Upper lobe of right lung (tissue), 1 donor: ENCODE results near the gene HECTD4. TPM values are rescaled to one million over a fixed set of nuclear protein-coding genes. Genes with fewer than 3 reads are reported as not detected.
"Not testable (repeated sequence)": the region's sequence is repeated elsewhere in the genome, so short reads cannot be mapped to it uniquely, and the experiment has no call there.

ENCODE experiments used
- ATAC-seq: fragments of 200-7000 bp; cut with Tn5 transposase; one replicate; pipeline ENCODE4 v1.9.1; 2020; ENCODE audit warnings: mild to moderate bottlenecking, moderate library complexity
- DNase-seq: peaks from one replicate; pipeline ENCODE4 v3.0.0-alpha.2; 2020
- H3K27ac ChIP-seq: fragments of 200-600 bp; one replicate; pipeline ENCODE4 v1.8.0; 2022
- H3K27me3 ChIP-seq: fragments of 200-600 bp; one replicate; pipeline ENCODE4 v1.8.0; 2022; ENCODE audit warnings: mild to moderate bottlenecking
- H3K36me3 ChIP-seq: fragments of 200-600 bp; one replicate; pipeline ENCODE4 v1.8.0; 2022
- H3K4me1 ChIP-seq: fragments of 200-600 bp; one replicate; pipeline ENCODE4 v1.8.0; 2022
- H3K4me3 ChIP-seq: fragments of 200-600 bp; one replicate; pipeline ENCODE4 v1.8.0; 2022; ENCODE audit warnings: mild to moderate bottlenecking
- H3K9me3 ChIP-seq: fragments of 200-600 bp; one replicate; pipeline ENCODE4 v1.8.0; 2022
- intact Hi-C: fragments of 100-400 bp; cut with DNase I; formaldehyde crosslinking; loops from one replicate; pipeline ENCODE4 v1.11.0; 2022
- total RNA-seq: library from RNA; stranded (reverse); fragmentation: NEBNext Ultra II Directional; extraction: Animal tissue kit (Norgen Biotek cat#: 25700); gene quantifications from one replicate; pipeline ENCODE4 v1.2.1, GENCODE V29; 2021
- TF ChIP-seq, protein P1 (sequence below): fragments of 200-600 bp; IDR thresholded peaks from one replicate; pipeline ENCODE4 v1.8.0; 2022; ENCODE audit warnings: antibody characterized with exemption
- donor health status: DM: no; HTN: yes; CAD: no; lungs with severe emphysema.

The HECTD4 gene
- total RNA-seq, 1 donor from 2014 or later: 54.7 TPM

DNA sequence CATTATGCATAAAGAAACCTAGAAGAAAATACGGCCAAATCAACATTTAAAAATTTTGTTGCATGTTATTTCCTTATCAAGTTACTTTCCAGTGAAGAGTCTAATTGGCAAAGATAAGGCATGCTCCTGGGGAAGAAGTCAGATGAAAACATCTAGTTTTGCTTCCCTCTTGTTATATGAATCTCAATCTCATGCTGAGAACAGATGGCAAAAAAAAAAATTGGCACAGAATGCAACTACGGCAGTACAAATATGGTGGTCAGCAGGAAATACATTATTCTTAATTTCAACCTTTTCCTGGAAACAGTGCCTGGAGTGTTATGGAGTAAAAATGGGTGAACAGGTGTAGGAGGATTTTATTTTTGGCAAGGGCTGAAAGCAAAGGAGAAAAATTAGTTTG, 32.8 kb downstream of the HECTD4 start:
- no peak for DNase-seq
- ATAC-seq: no peak
- intact Hi-C loops: no loop called here
- Histone ChIP-seq H3K27me3 (no peaks in the 10 kb centered on the region), H3K27ac (no peak overlapping the region), H3K36me3 (no peaks in the 10 kb centered on the region), H3K9me3 (no peaks in the 10 kb centered on the region), H3K4me1 (no peaks in the 10 kb centered on the region), H3K4me3 (no peak overlapping the region)
- TF ChIP-seq, protein P1, sequence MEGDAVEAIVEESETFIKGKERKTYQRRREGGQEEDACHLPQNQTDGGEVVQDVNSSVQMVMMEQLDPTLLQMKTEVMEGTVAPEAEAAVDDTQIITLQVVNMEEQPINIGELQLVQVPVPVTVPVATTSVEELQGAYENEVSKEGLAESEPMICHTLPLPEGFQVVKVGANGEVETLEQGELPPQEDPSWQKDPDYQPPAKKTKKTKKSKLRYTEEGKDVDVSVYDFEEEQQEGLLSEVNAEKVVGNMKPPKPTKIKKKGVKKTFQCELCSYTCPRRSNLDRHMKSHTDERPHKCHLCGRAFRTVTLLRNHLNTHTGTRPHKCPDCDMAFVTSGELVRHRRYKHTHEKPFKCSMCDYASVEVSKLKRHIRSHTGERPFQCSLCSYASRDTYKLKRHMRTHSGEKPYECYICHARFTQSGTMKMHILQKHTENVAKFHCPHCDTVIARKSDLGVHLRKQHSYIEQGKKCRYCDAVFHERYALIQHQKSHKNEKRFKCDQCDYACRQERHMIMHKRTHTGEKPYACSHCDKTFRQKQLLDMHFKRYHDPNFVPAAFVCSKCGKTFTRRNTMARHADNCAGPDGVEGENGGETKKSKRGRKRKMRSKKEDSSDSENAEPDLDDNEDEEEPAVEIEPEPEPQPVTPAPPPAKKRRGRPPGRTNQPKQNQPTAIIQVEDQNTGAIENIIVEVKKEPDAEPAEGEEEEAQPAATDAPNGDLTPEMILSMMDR: no peak

DNA sequence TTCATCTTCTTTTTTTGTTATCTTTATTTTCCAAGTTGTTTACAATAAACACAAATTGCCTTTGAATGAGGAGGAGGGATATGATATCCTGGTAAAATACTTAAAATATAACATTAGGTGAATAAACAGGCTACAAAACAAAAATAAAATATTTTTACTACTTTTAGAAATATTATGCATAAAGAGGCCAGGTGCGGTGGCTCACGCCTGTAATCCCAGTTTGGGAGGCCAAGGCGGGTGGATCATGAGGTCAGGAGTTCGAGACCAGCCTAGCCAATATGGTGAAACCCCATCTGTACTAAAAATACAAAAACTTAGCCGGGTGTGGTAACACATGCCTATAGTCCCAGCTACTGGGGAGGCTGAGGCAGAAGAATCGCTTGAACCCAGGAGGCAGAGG, 33.3 kb downstream of the HECTD4 start:
- DNase-seq, H3K4me3 ChIP-seq, H3K4me1 ChIP-seq, H3K36me3 ChIP-seq, H3K27me3 ChIP-seq, H3K9me3 ChIP-seq, H3K27ac ChIP-seq, ATAC-seq, intact Hi-C loops: not testable (repeated sequence)

DNA sequence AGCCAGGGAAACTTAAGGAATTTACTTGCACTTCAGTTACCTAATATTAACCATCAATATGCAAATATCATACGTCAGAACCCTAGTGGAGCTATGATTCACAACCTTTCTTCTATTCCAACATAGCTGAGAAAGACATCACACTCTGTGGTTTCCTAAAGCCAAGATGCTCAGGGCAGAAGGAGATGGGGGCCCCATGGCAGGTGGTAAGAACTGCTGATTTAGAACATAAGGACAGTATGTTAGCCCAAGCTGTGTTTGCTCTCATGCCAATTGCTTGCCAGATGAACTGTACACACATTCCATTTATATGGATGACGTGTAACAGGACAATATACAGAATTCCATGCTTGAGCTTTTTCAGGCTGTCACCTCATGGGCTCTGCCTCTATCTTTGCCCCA, 34.6 kb downstream of the HECTD4 start:
- no peaks in the 10 kb centered on the region for H3K36me3 ChIP-seq
- H3K9me3 ChIP-seq: no peaks in the 10 kb centered on the region
- H3K4me3 ChIP-seq: no peak overlapping the region
- no peak for DNase-seq
- H3K27me3 ChIP-seq: no peaks in the 10 kb centered on the region
- ATAC-seq: no peak
- no peaks in the 10 kb centered on the region for H3K4me1 ChIP-seq
- no peak overlapping the region for H3K27ac ChIP-seq
- intact Hi-C loops: no loop called here
- TF ChIP-seq, protein P1: no peak

DNA sequence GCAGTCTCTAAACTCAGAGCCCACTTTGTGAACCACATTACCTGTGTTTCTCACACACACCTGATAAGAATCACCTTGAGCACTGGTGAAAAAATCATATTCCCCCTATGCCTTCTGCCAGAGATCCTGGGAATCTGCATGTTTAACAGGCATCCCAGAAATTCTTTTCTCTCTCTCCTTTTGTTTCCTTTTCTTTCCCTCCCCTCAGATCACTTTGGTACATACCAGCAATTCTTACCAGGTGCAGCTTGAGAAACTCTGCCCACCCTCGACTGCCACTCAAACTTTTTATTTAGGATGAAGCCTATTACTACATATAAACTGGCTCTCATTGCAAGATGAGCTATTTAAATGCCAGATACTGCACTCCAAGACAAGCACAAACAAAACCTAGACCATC, 36.0 kb downstream of the HECTD4 start:
- intact Hi-C loops: no loop called here
- H3K4me3 ChIP-seq: no peak overlapping the region
- H3K27me3 ChIP-seq: no peaks in the 10 kb centered on the region
- H3K36me3 ChIP-seq: no peaks in the 10 kb centered on the region
- no peak for DNase-seq
- no peaks in the 10 kb centered on the region for H3K4me1 ChIP-seq
- no peaks in the 10 kb centered on the region for H3K9me3 ChIP-seq
- ATAC-seq: no peak
- no peak overlapping the region for H3K27ac ChIP-seq
- TF ChIP-seq, protein P1: no peak

DNA sequence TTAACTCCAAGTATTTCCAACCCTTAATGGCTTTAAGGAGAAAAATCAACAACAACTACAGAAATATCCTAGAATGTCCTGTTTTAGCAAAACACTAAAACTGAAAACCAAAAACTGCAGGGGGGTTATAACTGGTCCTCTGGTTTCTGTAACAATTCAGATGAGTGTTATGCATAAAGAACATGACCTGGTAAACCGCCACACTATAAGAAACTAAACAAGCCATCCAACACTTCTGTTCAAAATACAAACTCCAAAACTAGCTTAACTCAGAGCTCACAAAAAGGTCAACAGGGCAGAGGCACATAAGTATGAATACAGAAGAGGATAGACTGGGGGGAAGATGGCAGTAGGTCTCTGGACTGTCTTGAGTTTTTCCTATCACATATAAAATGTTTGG, 38.0 kb downstream of the HECTD4 start:
- H3K27me3 ChIP-seq: no peaks in the 10 kb centered on the region
- ATAC-seq (no peak), DNase-seq (no peak)

DNA sequence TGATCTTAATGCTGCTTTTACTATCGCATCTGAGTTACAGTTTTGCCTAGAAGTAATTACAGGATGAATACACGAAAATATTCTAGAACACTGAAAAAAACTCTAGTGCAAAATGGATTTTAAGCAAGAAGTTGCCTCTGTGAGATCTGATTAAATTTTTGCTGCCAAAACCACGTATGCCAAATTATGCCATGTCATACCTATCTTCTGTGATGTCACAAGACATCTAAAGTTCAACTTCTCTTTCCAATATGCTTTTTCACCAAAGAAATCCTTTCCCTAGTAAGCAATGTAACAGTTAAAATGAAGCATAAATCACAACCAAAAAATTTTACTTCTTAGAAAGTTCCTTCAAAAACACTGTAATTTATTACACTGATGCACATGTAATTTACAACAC, 39.6 kb downstream of the HECTD4 start:
- TF ChIP-seq, protein P1: no peak
- ATAC-seq (no peak), DNase-seq (no peak)
- H3K9me3 ChIP-seq: no peaks in the 10 kb centered on the region
- H3K4me3 ChIP-seq: no peak overlapping the region
- H3K27me3 ChIP-seq: no peaks in the 10 kb centered on the region
- intact Hi-C loops: no loop called here
- H3K4me1 ChIP-seq: no peaks in the 10 kb centered on the region
- no peaks in the 10 kb centered on the region for H3K36me3 ChIP-seq
- H3K27ac ChIP-seq: no peak overlapping the region

More for the DNA sequence above, 38.0 kb downstream of the HECTD4 start:
- Histone ChIP-seq H3K36me3 (no peaks in the 10 kb centered on the region), H3K9me3 (no peaks in the 10 kb centered on the region), H3K4me1 (no peaks in the 10 kb centered on the region), H3K27ac (no peak overlapping the region), H3K4me3 (no peak overlapping the region)
- intact Hi-C loops: no loop called here
- TF ChIP-seq, protein P1: no peak
